HCT116 (cell line): ENCODE measurements around the gene PKP1. TPM values are rescaled to one million over a fixed set of nuclear protein-coding genes. Genes with fewer than 3 reads are reported as not detected.

Experiments
- ATAC-seq: fragments of 200-7000 bp; cut with Tn5 transposase; 2 replicates; pipeline ENCODE4 v1.9.1; 2020; ENCODE audit warnings: mild to moderate bottlenecking, moderate library complexity
- BruUV-seq: library from RNA; stranded (reverse); fragments of 400-500 nt; replicated peaks from 2 replicates; lab custom pipeline; 2021; lab: Mats Ljungman, UMichigan
- CTCF ChIA-PET: fragments of 300-600 bp; sonication (Branson Sonifier 250); formaldehyde crosslinking; loops from one replicate; lab custom pipeline; 2021; ENCODE audit warnings: antibody characterized with exemption; lab: Charles Lee
- POLR2A ChIA-PET: fragments of 300-600, 350-600 bp; sonication (Branson Sonifier 250); formaldehyde crosslinking; loops from one replicate; lab custom pipeline; 2021; ENCODE audit warnings: antibody characterized with exemption; lab: Charles Lee
- RAD21 ChIA-PET, 2 experiments: fragments of 300-600 bp; sonication (Branson Sonifier 250); formaldehyde crosslinking; loops; one replicate each; lab custom pipeline; 2023; ENCODE audit warnings: low total read pairs in 2 of 2; ENCODE audit not compliant: uncharacterized antibody in 2 of 2, unreplicated experiment in 2 of 2, low non-redundant PET in 1 of 2; lab: Charles Lee
- DNase-seq: peaks from one replicate; pipeline ENCODE4 v3.0.0-alpha.2; 2010; ENCODE audit warnings: low read depth, low spot score
- H2AFZ ChIP-seq: fragments of 200-600 bp; shearing (Covaris generic), sonication (generic); 2 replicates; pipeline ENCODE4 v1.6.1; 2017; ENCODE audit warnings: low read depth, mixed run types, mixed read lengths, antibody characterized with exemption, low read length; ENCODE audit not compliant: poor library complexity, severe bottlenecking
- H3K27ac ChIP-seq: 2 replicates; pipeline ENCODE4 v1.5.1; 2012; ENCODE audit warnings: low read depth, low read length
- H3K27me3 ChIP-seq: fragments of 200-600 bp; sonication (generic); 2 replicates; pipeline ENCODE4 v1.6.1; 2016; ENCODE audit warnings: mixed run types, low read length, mixed read lengths; ENCODE audit not compliant: insufficient read depth
- H3K36me3 ChIP-seq, 2 experiments: fragments of 200-500 bp in 1 of 2; fragments of 200-600 bp in 1 of 2; sonication (Bioruptor generic) in 1 of 2; sonication (generic) in 1 of 2; 2 replicates each; pipeline versions ENCODE4 v1.5.1 to v1.6.1; 2014 to 2016; ENCODE audit warnings: low read length in 2 of 2, inconsistent platforms in 1 of 2, mixed read lengths in 1 of 2, mixed run types in 1 of 2; ENCODE audit not compliant: insufficient read depth in 2 of 2, control insufficient read depth in 1 of 2
- H3K4me1 ChIP-seq, 2 experiments: fragments of 200-600 bp in 1 of 2; sonication (generic) in 1 of 2; 2 replicates each; pipeline versions ENCODE4 v1.5.1 to v1.6.1; 2012 to 2017; ENCODE audit warnings: low read length in 2 of 2, inconsistent platforms in 1 of 2, mild to moderate bottlenecking in 1 of 2, mixed read lengths in 1 of 2, mixed run types in 1 of 2, moderate library complexity in 1 of 2; ENCODE audit not compliant: insufficient read depth in 2 of 2, control insufficient read depth in 1 of 2
- H3K4me2 ChIP-seq: fragments of 200-600 bp; sonication (generic); 2 replicates; pipeline ENCODE4 v1.6.1; 2017; ENCODE audit warnings: mixed run types, low read length, mixed read lengths
- H3K4me3 ChIP-seq, 2 experiments: fragments of 200-600 bp in 1 of 2; sonication (generic) in 1 of 2; replicated peaks in 1 of 2; 2 replicates each; pipeline ENCODE4 v1.5.1; 2011 to 2016; ENCODE audit warnings: low read length in 2 of 2, control low read depth in 1 of 2, low read depth in 1 of 2, mild to moderate bottlenecking in 1 of 2, mixed read lengths in 1 of 2, mixed run types in 1 of 2
- H3K79me2 ChIP-seq: fragments of 200-600 bp; sonication (generic); 2 replicates; pipeline ENCODE4 v1.6.1; 2017; ENCODE audit warnings: mild to moderate bottlenecking, mixed run types, low read length, moderate library complexity, mixed read lengths; ENCODE audit not compliant: insufficient read depth
- H3K9ac ChIP-seq: fragments of 200-600 bp; sonication (generic); 2 replicates; pipeline ENCODE4 v1.6.1; 2016; ENCODE audit warnings: low read length, mixed read lengths
- H3K9me2 ChIP-seq: fragments of 200-600 bp; sonication (generic), shearing (Covaris generic); 2 replicates; pipeline ENCODE4 v1.6.1; 2017; ENCODE audit warnings: mixed run types, mild to moderate bottlenecking, moderate library complexity; ENCODE audit not compliant: insufficient read depth
- H3K9me3 ChIP-seq, 2 experiments: fragments of 200-500 bp in 1 of 2; fragments of 200-600 bp in 1 of 2; sonication (Bioruptor generic) in 1 of 2; sonication (generic) in 1 of 2; 2 replicates each; pipeline ENCODE4 v1.6.1; 2014 to 2017; ENCODE audit warnings: low read length in 2 of 2, mixed read lengths in 2 of 2, inconsistent platforms in 1 of 2, low read depth in 1 of 2, mild to moderate bottlenecking in 1 of 2, mixed run types in 1 of 2, moderate library complexity in 1 of 2; ENCODE audit not compliant: control insufficient read depth in 1 of 2, insufficient read depth in 1 of 2
- H4K20me1 ChIP-seq: fragments of 200-600 bp; sonication (generic), shearing (Covaris generic); 2 replicates; pipeline ENCODE4 v1.6.1; 2017; ENCODE audit warnings: mixed run types, mild to moderate bottlenecking, moderate library complexity; ENCODE audit not compliant: insufficient read depth
- ATF3 ChIP-seq: IDR thresholded peaks from 2 replicates; pipeline ENCODE4 v1.6.1; 2012
- EGR1 ChIP-seq: IDR thresholded peaks from 2 replicates; pipeline ENCODE4 v1.6.1; 2012; ENCODE audit warnings: low read depth
- EZH2 ChIP-seq: fragments of 200-600 bp; sonication (generic); IDR thresholded peaks from 2 replicates; pipeline ENCODE4 v1.6.1; 2017; ENCODE audit warnings: antibody characterized with exemption, mixed run types
- SIN3A ChIP-seq: IDR thresholded peaks from 2 replicates; pipeline ENCODE4 v1.6.1; 2012; ENCODE audit warnings: low read depth
- TCF7L2 ChIP-seq: IDR thresholded peaks from 2 replicates; pipeline ENCODE4 v1.7.0; 2011; ENCODE audit warnings: borderline replicate concordance, inconsistent platforms; ENCODE audit not compliant: insufficient read depth, insufficient read length; ENCODE audit errors: extremely low read depth
- ZBTB33 ChIP-seq: IDR thresholded peaks from 2 replicates; pipeline ENCODE4 v1.6.1; 2011; ENCODE audit warnings: mild to moderate bottlenecking, low read length, moderate library complexity; ENCODE audit not compliant: insufficient replicate concordance; ENCODE audit errors: extremely low read depth
- intact Hi-C: fragments of 100-400 bp; cut with micrococcal nuclease; formaldehyde crosslinking; loops from 2 replicates; pipeline ENCODE4 v1.10.0; 2022
- total RNA-seq: library from RNA; stranded (reverse); gene quantifications from one replicate; pipeline ENCODE4 v1.2.1, GENCODE V29; 2021; ENCODE audit not compliant: unreplicated experiment
- TF ChIP-seq, protein P1 (sequence below): IDR thresholded peaks from 2 replicates; pipeline ENCODE4 v1.6.1; 2012

Gene PKP1
- total RNA-seq, 1 experiment from 2014 or later: 0.07 TPM

- no peak overlapping the region for H2AFZ ChIP-seq
- TF ChIP-seq ATF3 (no peak), SIN3A (no peak), EGR1 (no peak), TCF7L2 (no peak), ZBTB33 (no peak), EZH2 (no peak)
- TF ChIP-seq, protein P1, sequence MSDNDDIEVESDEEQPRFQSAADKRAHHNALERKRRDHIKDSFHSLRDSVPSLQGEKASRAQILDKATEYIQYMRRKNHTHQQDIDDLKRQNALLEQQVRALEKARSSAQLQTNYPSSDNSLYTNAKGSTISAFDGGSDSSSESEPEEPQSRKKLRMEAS: no peak
- intact Hi-C loops: no loop called here
- H4K20me1 ChIP-seq: no peaks in the 10 kb centered on the region
- no peaks in the 10 kb centered on the region for H3K9me2 ChIP-seq
- H3K4me3 ChIP-seq: no peak overlapping the region
- ChIA-PET CTCF (interaction anchor here (2.1 to 3.5 kb wide), 4 partner anchors 13 to 109 kb away, joined by 6 to 31 read pairs (median 20); no protein-coding TSS in a partner anchor), POLR2A (no interaction called here), RAD21 (interaction anchor here in 1 of 2 experiments (1.0 to 1.5 kb wide), 2 partner anchors 17 to 112 kb away, joined by 3 to 4 read pairs; no protein-coding TSS in a partner anchor)
- no peak for DNase-seq
- H3K36me3 ChIP-seq: no peaks in the 10 kb centered on the region
- no peak overlapping the region for H3K4me2 ChIP-seq
- no peak overlapping the region for H3K9ac ChIP-seq
- no peak for ATAC-seq
- no peaks in the 10 kb centered on the region for H3K4me1 ChIP-seq
- no TSS peak for BruUV-seq
- no peaks in the 10 kb centered on the region for H3K79me2 ChIP-seq
- H3K27ac ChIP-seq: no peak overlapping the region
- peaks cover 24% of the 10 kb centered on the region; the same call in 1 of the 2 replicates for H3K27me3 ChIP-seq
- no peaks in the 10 kb centered on the region for H3K9me3 ChIP-seq
Observed at GRCh38 chr1:201363467-201363866, 80.2 kb downstream of the PKP1 start.
